Gastroesophageal sphincter (tissue), 4 donors: Measurements from ENCODE around the gene KLHL40. TPM values are rescaled to one million over a fixed set of nuclear protein-coding genes. Genes with fewer than 3 reads are reported as not detected.

Source experiments
- ATAC-seq: fragments of 150-250 bp; one replicate; pipeline ENCODE4 v1.9.1; 2016; ENCODE audit warnings: mild to moderate bottlenecking, moderate library complexity
- H3K27ac ChIP-seq, 4 donors: fragments of 200-600 bp; sonication (generic) in 3 of 4; 1 replicate in 3 of 4; 2 replicates in 1 of 4; pipeline ENCODE4 v1.5.1; 2016 to 2019
- H3K27me3 ChIP-seq: fragments of 200-600 bp; sonication (generic); one replicate; pipeline ENCODE4 v1.5.1; 2019
- H3K36me3 ChIP-seq, 2 donors: fragments of 200-600 bp; sonication (generic); one replicate each; pipeline ENCODE4 v1.5.1; 2019; ENCODE audit warnings: control low read depth in 1 of 2
- H3K4me1 ChIP-seq, 3 donors: fragments of 200-600 bp; sonication (generic); 1 replicate in 2 of 3; 2 replicates in 1 of 3; pipeline ENCODE4 v1.5.1; 2016 to 2019; ENCODE audit warnings: control low read depth in 2 of 3
- H3K4me3 ChIP-seq, 2 donors: fragments of 200-600 bp; sonication (generic); one replicate each; pipeline ENCODE4 v1.5.1; 2019; ENCODE audit warnings: mild to moderate bottlenecking in 1 of 2, moderate library complexity in 1 of 2
- H3K9me3 ChIP-seq, 3 donors: fragments of 200-600 bp; sonication (generic); one replicate each; pipeline ENCODE4 v1.5.1; 2017 to 2019; ENCODE audit warnings: control low read depth in 2 of 3
- CTCF ChIP-seq, 4 experiments: fragments of 200-600 bp in 2 of 4; fragments of 450-650 bp in 2 of 4; sonication (generic) in 1 of 4; IDR thresholded peaks; one replicate each; pipeline ENCODE4 v1.5.1; 2017 to 2019; ENCODE audit warnings: antibody characterized with exemption in 4 of 4, mild to moderate bottlenecking in 2 of 4, moderate library complexity in 2 of 4
- EP300 ChIP-seq: sonication (generic); formaldehyde crosslinking; IDR thresholded peaks from one replicate; pipeline ENCODE4 v1.6.1; 2017; ENCODE audit warnings: antibody characterized with exemption, mild to moderate bottlenecking
- POLR2A ChIP-seq, 2 donors: fragments of 450-650 bp; IDR thresholded peaks; one replicate each; pipeline ENCODE4 v1.6.1; 2017; ENCODE audit warnings: antibody characterized with exemption in 2 of 2, mild to moderate bottlenecking in 2 of 2, moderate library complexity in 1 of 2
- POLR2AphosphoS5 ChIP-seq: sonication (generic); formaldehyde crosslinking; IDR thresholded peaks from one replicate; pipeline ENCODE4 v1.6.1; 2017; ENCODE audit warnings: antibody characterized with exemption
- WGBS, 2 donors: methylation state at CpG; one replicate each; pipeline ENCODE4 v1.1.5; 2018; ENCODE audit warnings: low coverage in 1 of 2; 5-methylcytosine and 5-hydroxymethylcytosine counted together
- total RNA-seq, 4 donors: library from RNA; depleted of rRNA; stranded (reverse); fragments of >200 nt; gene quantifications; one replicate each; pipeline ENCODE4 v1.1.0, GENCODE V29; 2016

KLHL40 gene
- total RNA-seq, 4 donors from 2014 or later = not detected

- 67 to 100% methylated on average over 1 to 5 of the region's 8 CpGs for WGBS, 2 donors
- no peak for TF ChIP-seq POLR2A (IDR thresholded peaks at IDR 0.05)
- TF ChIP-seq CTCF (IDR thresholded peaks at IDR 0.05) = no peak
- no peak for TF ChIP-seq EP300
- TF ChIP-seq POLR2AphosphoS5 = no peak
- H3K4me3 ChIP-seq = no peak overlapping the region
- peaks cover 0 to 32% (median 12%) of the 10 kb centered on the region in 3 donors for H3K4me1 ChIP-seq
- no peaks in the 10 kb centered on the region for H3K9me3 ChIP-seq
- peak overlapping the region in 3 of 4 donors; percentile 6 to 21 (median 13) for H3K27ac ChIP-seq
- ATAC-seq = no peak
- H3K36me3 ChIP-seq = peaks cover 0 to 10% of the 10 kb centered on the region in 2 donors
- H3K27me3 ChIP-seq = no peaks in the 10 kb centered on the region
These were observed 19.3 kb upstream of the KLHL40 start for GRCh38 chr3:42666022-42666421.

GRCh38 chr3:42666577-42666998, 18.7 kb upstream of the KLHL40 start:
- Histone ChIP-seq H3K27ac (peak overlapping the region in 2 of 4 donors; percentile 13 to 21), H3K36me3 (peaks cover 0 to 6% of the 10 kb centered on the region in 2 donors), H3K27me3 (no peaks in the 10 kb centered on the region), H3K4me3 (no peak overlapping the region), H3K4me1 (peaks cover 0 to 32% (median 12%) of the 10 kb centered on the region in 3 donors), H3K9me3 (no peaks in the 10 kb centered on the region)
- 90% methylated on average over 2 of the region's 4 CpGs; no CpG with 5 or more reads in 1 of the 2 donors for WGBS, 2 donors
- ATAC-seq = no peak
- no peak for TF ChIP-seq CTCF (IDR thresholded peaks at IDR 0.05)
- no peak for TF ChIP-seq POLR2A (IDR thresholded peaks at IDR 0.05)
- no peak for TF ChIP-seq POLR2AphosphoS5
- TF ChIP-seq EP300 = no peak

- no peak for TF ChIP-seq POLR2AphosphoS5
- no peak for TF ChIP-seq POLR2A (IDR thresholded peaks at IDR 0.05)
- TF ChIP-seq CTCF (IDR thresholded peaks at IDR 0.05) = no peak
- no peak for TF ChIP-seq EP300
- Histone ChIP-seq H3K9me3 (no peaks in the 10 kb centered on the region), H3K27ac (peak overlapping the region in 1 of 4 donors; percentile 21), H3K4me3 (no peak overlapping the region), H3K27me3 (no peaks in the 10 kb centered on the region), H3K36me3 (peaks cover 0 to under 1% of the 10 kb centered on the region in 2 donors), H3K4me1 (peaks cover 0 to 32% (median 12%) of the 10 kb centered on the region in 3 donors)
- WGBS, 2 donors = 80% methylated on average over 1 of the region's 7 CpGs; no CpG with 5 or more reads in 1 of the 2 donors
- ATAC-seq = no peak
These were observed 18.2 kb upstream of the KLHL40 start for GRCh38 chr3:42667096-42667522.

- H3K27me3 ChIP-seq = no peaks in the 10 kb centered on the region
- TF ChIP-seq EP300 (no peak), POLR2AphosphoS5 (no peak), POLR2A (IDR thresholded peaks at IDR 0.05) (no peak), CTCF (IDR thresholded peaks at IDR 0.05) (no peak)
- H3K4me3 ChIP-seq = no peak overlapping the region
- WGBS, 2 donors = 35 to 36% methylated on average over 3 to 5 of the region's 8 CpGs
- H3K36me3 ChIP-seq = no peaks in the 10 kb centered on the region
- no peak overlapping the region for H3K27ac ChIP-seq
- ATAC-seq = no peak
- H3K9me3 ChIP-seq = no peaks in the 10 kb centered on the region
- H3K4me1 ChIP-seq = peaks cover 0 to 32% (median 12%) of the 10 kb centered on the region in 3 donors
These were observed 17.6 kb upstream of the KLHL40 start for GRCh38 chr3:42667523-42668412.
